OCI-LY1 (cell line): Measurements from ENCODE around the gene EFCAB13.
"Not testable (repeated sequence)": the region's sequence is repeated elsewhere in the genome, so short reads cannot be mapped to it uniquely, and the experiment has no call there.

Experiments
- EZH2 ChIP-seq: fragments of 200-600 bp; sonication (generic), shearing (Covaris generic); IDR thresholded peaks from 2 replicates; pipeline ENCODE4 v1.8.0; 2017; ENCODE audit warnings: borderline replicate concordance, mixed run types, mild to moderate bottlenecking, antibody characterized with exemption, low read length, moderate library complexity, mixed read lengths
- TF ChIP-seq, protein P1 (sequence below): fragments of 200-600 bp; sonication (generic), shearing (Covaris generic); IDR thresholded peaks from 2 replicates; pipeline ENCODE4 v1.5.1; 2017; ENCODE audit warnings: mild to moderate bottlenecking, antibody characterized with exemption, low read length, moderate library complexity, mixed read lengths

- TF ChIP-seq, protein P1, sequence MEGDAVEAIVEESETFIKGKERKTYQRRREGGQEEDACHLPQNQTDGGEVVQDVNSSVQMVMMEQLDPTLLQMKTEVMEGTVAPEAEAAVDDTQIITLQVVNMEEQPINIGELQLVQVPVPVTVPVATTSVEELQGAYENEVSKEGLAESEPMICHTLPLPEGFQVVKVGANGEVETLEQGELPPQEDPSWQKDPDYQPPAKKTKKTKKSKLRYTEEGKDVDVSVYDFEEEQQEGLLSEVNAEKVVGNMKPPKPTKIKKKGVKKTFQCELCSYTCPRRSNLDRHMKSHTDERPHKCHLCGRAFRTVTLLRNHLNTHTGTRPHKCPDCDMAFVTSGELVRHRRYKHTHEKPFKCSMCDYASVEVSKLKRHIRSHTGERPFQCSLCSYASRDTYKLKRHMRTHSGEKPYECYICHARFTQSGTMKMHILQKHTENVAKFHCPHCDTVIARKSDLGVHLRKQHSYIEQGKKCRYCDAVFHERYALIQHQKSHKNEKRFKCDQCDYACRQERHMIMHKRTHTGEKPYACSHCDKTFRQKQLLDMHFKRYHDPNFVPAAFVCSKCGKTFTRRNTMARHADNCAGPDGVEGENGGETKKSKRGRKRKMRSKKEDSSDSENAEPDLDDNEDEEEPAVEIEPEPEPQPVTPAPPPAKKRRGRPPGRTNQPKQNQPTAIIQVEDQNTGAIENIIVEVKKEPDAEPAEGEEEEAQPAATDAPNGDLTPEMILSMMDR = not testable (repeated sequence)
- not testable (repeated sequence) for TF ChIP-seq EZH2
These were observed 143.2 kb downstream of the EFCAB13 start for GRCh38 chr17:47466976-47467375.
